Fibroblast of skin of scalp (primary cell): ENCODE measurements around the gene ZNF222. TPM values are rescaled to one million over a fixed set of nuclear protein-coding genes. Genes with fewer than 3 reads are reported as not detected.

Source experiments
- DNase-seq: peaks from one replicate; pipeline ENCODE4 v3.0.0-alpha.2; 2013
- polyA plus RNA-seq, 2 experiments: library from polyadenylated mRNA; unstranded; fragments of 120-200 nt; gene quantifications; one replicate each; pipeline ENCODE4 v1.2.1, GENCODE V29; 2013; ENCODE audit not compliant: insufficient read length in 2 of 2

Gene ZNF222
- polyA plus RNA-seq (2013, experiment 1 of 2; ENCODE audit: insufficient read length): 3.7 TPM
- 4.3 TPM for polyA plus RNA-seq (2013, experiment 2 of 2; ENCODE audit: insufficient read length)

DNA sequence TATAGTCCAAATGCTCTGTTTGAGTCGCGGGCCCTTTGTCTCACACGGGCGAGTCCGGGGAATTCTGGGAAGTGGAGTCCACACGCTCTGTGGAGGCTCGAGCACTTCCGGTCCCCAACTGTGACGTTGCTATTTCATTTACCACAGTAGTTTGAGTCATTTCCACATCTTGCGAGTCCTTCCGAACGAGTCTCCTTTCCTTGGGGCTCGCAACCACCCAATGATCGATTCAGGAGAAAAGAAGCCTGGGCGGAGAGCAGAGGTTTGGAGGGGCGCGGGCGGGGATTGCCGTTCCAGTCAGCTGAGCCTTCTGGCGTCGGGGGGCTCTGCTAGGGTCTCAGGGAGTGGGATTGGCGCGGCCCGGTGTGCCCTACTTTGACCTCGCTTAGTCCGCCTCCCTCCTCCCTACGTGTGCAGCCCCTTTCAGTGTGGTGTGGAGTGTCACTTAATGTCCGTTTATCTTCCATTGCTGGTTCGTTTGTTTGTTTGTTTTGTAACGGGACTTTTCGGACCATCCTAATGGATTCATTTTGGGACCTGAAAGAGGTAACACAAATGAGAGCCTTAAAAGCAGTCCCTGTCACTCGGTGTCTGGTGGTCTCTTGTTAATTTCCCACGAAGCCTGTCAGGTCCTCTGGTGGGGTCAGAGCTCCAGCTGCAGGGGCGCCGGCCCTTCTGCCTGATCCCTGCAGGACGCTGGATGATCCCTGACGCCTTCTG, at the start of gene ZNF222:
Gene ZNF222 (plus strand): TSS at position 163 of the 720 bp plus-strand sequence. CDS start 58 bp downstream, at position 221.
- DNase-seq: peak; percentile 93

DNA sequence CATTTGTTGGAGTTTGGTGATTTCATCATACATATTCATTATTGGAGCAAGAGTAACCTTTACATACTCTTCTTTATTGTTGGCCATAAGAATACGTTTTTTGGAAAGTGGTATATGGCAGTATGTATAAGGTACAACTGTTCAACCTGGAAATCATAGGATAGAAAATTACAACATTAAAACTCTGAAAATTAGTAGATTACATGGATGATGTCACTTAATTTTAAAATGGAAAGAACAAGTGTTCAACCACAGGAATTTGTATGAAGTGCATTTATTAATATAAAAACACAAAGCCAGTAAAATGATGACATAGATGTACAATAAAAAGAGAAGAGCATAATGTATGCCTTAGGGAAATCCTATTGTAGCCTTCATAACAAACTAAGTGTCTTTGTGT, 48.4 kb upstream of the ZNF222 start:
- DNase-seq: no peak

DNA sequence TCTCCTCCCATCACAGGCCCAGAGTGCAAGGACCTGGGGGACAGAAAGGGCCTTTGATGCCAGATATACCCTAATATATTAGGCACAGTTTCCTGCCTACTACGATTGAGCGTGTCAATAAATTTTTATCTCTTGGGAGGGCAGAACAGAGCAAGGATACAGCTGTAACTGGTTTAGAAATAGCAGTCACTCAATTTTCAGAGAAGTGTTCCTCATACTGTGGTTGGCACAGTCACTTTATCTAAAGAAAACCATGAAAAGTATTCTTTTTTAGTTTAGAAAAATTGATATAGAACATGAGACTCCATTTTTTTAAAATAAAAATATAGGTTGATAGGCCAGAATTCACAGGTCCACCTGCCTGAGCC, 41.7 kb upstream of the ZNF222 start:
- no peak for DNase-seq

DNA sequence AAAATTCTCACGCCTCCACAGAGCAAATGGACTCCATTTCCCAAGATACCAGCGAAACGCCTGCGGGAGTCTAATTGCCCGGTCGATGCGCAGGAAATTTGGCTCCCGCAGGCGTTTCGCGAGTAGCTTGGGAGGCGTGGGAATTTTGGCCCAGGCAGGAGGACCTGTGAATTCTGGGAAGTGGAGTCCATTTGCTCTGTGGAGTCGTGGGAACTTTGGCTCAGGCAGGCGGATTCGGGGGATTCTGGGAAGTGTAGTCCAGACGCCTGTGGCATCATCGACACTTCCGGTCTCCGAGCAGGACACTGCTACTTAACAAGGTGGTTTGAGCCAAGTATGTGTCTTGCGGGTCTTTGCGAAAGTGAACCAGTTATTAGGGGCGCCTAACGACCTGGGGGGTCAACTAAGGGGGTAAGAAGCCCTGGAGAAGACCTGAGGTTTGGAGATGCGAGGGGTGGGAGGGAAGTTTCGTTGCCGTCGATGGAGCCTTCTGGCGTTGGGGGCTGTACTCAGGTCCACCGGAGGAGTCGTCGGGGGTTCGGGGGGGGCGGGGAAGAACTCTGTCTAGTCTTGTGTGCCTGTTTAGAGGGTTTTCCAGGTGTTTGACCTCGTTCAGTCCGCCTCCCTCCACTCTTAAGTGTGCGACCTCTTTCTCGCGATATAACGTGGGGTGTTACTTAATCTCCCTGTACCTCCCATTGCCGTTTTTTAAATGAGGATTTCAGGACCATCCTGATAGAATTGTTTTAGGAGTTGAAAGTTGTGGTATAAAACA, 41.1 kb upstream of the ZNF222 start, which contains the start of gene ZNF155:
Gene ZNF155 (plus strand): TSS at position 277 of the 775 bp plus-strand sequence. CDS start 4,356 bp downstream, outside the sequence.
- peak; percentile 99 for DNase-seq

DNA sequence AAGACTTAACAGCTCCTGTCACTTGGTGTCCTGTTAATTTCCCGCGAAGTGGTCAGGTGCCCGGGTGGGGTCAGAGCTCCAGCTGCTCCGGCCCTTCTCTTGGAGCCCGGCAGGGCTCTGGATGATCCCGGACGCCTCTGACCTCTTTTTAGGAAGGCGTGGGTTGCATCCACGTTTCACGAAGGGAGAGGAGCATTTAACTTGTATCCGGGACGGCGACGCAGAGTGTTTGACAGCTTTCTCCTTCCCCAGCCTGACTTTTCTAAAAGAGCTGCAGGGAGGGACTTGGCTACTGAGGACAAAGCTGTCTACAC, 40.5 kb upstream of the ZNF222 start:
- DNase-seq: no peak

DNA sequence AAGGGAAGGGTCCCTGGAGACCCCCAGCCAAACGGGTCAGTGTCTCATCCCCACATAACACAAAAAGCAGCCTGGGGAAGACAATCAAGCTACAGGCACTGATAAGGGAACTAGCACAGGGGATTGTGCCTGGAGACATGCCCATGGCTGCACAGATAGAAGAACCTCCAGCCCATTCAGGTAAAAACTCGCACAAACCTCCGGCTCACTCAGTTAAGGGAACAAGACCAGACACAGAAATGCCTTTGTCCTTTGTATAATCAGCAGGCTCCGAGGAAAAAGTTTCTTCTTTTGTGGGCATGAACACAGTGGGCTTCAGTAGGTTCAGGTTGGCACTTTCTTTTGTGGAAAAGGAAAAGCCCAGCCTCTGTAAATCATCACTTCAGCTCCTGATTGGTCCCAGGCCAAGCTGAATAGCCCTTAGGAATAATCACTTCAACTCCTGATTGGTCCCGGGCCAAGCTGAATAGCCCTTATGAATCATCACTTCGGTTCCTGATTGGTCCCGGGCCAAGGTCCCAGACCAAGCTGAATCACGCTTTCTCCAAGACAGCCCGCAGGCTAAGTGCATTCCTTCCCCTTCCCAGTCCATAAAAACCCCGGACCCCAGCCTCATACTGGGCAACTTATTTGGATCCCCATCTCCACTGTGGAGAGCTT, 27.4 kb upstream of the ZNF222 start:
- peak; percentile 3 for DNase-seq

DNA sequence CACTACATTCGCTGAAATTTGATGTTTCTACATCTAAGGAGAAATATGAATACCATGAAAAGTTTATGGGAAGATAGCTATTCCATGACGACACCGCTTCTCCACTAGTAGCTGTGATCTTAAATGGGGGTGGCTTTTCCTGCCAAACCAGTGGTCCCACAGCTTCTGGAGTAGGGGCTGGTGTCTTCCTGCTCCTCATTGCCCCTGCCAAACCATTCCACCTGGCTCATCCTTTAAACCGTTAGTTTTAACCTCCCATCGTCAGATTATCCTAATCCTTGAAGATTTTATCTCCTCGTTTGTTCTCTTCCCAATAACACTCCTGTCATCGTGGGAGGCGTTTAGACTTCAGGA, 23.0 kb upstream of the ZNF222 start:
- DNase-seq: peak; percentile 14

DNA sequence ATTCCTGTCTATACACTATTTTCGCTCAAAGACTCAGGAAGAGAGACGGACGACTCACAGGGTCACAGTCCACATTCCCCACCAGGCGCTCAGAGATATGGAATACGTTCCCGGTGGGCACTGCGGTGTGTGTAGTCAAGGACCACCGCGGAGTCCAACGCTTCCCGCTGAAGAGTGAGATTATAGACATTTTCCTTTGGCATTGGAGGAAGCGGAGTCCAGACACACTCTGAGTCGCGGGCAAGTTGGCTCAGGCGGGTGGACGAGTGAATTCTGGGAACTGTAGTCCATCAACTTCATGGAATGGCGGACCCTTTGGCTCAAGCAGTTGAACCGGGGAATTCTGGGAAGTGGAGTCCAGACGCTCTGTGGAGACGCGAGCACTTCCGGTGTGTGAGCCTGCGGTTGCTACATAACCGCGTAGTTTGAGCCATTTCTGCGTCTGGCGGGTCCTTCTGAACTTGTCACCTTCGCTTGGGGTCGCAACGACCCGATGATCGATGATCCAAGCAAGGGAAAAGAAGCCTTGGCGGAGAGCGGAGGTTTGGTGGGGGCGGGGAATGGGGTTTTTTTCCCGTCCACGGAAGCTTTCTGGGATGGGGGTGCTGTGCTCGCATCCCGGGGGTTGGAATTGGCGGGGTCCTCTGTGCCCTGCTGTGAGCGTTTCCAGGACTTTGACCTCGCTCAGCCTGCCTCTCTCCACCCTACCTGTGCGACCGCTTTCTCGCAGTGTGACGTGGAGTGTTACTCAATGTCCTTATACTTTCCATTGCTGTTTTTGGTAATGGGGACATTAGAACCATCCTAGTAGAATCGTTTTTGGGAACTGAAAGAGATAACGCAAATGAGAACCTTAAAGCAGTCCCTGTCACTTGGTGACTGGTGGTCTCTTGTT, 22.4 kb upstream of the ZNF222 start, which contains the start of gene ZNF230:
Gene ZNF230 (plus strand): TSS at position 392 of the 895 bp plus-strand sequence. CDS start 4,122 bp downstream, outside the sequence.
- peak; percentile 96 for DNase-seq

DNA sequence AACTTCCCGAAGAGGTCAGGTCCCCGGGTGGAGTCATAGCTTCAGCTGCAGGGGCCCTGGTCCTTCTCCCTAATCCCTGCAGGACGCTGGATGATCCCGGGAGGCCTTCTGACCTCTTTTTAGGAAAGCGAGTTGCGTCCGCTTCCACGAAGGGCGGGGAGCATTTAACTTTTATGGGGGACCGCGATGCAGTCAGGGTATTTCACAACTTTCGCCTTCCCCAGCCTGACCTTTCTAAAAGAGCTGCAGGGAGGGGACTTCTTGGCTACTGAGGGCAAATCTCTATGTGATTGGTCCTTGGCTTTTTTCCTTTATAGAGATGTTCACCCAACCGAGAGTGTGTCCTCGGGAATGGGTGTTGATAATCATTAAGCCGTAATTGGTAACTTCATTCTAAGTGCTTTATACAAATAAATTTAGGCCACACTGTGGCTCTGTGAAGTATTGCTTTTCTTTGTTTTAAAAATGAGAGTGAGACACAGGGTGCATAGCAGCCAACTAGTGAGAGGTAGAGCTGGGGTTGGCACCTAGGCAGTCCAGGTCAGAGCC, 21.6 kb upstream of the ZNF222 start:
- DNase-seq: no peak

DNA sequence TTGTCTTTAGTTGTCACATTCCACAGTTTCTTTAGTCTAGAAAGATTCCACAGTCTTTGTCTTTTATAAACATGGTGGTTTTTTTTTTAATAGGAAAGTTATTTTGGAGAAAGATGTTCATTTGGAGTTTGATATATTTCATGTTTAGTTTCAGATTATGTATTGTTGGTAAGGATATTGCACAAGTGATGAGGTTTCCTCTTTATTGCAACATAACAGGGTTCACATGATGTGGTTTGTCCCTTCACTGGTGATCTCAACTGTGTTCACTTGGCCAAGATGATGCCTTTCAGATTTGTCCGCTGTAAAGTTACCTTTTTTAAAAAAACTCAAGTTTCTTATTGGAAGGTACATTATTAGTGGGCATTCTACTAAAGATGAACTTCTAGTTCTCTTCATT, 19.2 kb upstream of the ZNF222 start:
- no peak for DNase-seq

DNA sequence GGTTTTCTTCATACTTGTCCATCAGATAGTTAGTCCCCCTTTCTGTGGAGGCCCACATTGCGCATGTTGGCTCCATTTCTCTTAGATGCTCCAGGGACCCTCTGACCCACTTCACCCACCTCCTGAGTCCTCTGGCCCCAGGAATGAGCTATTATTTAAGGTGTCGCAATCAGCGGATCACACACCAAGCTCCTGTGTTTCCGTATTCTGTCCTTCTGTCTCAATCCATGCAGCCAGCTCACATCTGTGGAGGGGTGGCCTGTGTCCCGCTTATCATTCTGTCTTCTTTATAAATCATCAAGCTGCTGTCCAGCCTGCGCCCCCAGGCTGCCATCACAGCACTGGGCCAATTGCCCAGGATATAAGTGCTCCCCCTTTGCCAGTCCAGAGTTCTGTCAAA, 17.7 kb upstream of the ZNF222 start:
- DNase-seq: no peak

DNA sequence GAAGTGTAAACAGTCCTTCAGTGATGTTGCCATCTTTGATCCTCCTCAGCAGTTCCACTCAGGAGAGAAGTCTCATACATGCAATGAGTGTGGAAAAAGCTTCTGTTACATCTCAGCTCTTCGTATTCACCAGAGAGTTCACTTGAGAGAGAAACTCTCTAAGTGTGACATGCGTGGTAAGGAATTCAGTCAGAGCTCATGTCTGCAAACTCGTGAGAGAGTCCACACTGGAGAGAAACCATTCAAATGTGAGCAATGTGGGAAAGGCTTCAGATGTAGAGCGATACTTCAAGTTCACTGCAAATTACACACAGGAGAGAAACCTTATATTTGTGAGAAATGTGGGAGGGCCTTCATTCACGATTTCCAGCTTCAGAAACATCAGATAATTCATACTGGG, 14.7 kb upstream of the ZNF222 start:
- DNase-seq: no peak

DNA sequence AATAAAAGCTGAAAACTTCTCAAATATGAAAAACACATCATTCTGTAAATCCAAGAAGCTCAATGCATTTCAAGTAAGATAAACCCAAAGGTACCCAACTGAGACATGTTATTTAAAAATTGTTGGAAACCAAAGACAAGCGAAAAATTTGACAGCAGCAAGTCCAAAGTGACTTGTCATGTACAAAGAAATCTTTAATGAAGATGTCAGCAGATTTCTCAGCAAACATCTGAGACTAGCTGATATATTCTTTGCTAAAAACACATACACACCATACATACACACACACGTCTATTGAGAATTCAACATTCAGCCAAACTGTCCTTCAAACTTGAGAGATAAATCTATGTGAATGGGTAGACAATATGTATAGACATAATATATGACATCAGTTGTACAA, 5.7 kb upstream of the ZNF222 start:
- no peak for DNase-seq

DNA sequence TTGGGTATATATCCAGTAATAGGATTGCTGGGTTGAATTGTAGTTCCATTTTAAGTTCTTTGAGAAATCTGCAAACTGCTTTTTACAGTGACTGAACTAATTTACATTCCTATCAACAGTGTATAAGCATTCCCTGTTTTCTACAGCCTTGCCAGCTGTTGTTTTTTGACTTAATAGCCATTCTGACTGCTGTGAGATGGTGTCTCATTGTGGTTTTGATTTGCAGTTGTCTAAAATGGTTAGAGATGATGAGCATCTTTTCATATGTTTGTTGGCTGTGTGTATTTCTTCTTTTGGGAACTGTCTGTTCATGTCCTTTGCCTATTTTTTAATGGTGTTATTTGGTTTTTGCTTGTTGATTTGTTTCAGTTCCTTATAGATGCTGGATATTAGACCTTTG, 4.0 kb upstream of the ZNF222 start:
- DNase-seq: no peak

DNA sequence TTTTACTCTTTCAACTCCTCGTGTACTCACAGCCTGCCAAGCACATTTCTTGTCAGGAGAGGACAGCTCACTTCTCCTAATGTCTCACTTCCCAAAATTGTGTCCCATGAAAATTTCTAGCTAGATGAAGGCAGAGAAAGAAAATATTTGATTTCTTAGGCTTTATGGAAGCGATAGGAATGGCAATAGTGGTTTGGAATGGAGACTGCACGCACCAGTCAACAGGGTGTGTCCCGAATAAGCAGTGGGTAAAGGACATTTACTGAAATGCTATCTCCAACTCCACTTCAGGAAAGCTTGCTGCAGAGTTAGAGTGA, 321 bp upstream of the ZNF222 start:
- DNase-seq: no peak

DNA sequence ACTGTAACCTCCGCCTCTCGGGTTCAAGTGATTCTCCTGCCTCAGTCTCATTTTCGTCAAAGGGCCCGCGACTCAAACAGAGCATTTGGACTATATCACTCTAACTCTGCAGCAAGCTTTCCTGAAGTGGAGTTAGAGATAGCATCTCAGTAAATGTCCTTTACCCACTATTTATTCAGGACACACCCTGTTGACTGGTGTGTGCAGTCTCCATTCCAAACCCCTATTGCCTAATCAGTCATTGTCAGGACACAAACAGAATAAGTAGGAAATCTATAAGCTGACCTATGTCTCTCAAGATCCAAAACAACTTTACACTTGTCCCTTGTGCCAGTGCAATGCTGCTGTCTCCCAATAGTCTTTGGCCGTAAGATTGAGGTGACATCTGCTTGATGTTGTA, 1.4 kb downstream of the ZNF222 start:
- DNase-seq: no peak

DNA sequence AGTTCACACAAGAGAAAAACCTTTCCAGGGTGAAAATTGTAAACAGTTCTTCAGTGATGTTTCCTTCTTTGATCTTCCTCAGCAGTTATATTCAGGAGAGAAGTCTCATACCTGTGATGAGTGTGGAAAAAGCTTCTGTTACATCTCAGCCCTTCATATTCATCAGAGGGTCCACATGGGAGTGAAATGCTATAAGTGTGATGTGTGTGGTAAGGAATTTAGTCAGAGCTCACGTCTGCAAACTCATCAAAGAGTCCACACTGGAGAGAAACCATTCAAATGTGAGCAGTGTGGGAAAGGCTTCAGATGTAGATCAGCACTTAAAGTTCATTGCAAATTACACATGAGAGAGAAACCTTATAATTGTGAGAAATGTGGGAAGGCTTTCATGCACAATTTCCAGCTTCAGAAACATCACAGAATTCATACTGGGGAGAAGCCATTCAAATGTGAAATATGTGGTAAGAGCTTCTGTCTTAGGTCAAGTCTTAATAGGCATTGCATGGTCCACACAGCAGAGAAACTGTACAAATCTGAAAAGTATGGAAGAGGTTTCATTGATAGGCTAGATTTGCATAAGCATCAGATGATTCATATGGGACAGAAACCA, 6.9 kb downstream of the ZNF222 start:
- no peak for DNase-seq

DNA sequence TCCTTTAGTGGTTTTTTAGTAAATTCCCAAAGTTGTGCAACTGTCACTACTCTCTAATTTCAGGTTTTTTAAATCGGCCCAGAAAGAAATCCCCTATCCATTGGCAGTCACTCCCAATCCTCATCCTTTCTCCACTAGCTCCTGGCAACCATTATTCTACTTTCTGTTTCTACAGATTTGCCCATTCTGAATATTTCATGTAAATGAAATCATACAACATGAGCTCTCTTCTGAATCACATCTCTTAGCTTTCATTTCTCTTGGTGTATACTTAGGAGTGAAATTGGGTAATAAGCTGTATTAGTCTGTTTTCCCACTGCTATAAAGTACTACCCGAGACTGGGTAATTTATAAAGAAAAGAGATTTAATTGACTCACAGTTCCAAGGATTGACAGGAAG, 17.0 kb downstream of the ZNF222 start:
- DNase-seq: no peak

DNA sequence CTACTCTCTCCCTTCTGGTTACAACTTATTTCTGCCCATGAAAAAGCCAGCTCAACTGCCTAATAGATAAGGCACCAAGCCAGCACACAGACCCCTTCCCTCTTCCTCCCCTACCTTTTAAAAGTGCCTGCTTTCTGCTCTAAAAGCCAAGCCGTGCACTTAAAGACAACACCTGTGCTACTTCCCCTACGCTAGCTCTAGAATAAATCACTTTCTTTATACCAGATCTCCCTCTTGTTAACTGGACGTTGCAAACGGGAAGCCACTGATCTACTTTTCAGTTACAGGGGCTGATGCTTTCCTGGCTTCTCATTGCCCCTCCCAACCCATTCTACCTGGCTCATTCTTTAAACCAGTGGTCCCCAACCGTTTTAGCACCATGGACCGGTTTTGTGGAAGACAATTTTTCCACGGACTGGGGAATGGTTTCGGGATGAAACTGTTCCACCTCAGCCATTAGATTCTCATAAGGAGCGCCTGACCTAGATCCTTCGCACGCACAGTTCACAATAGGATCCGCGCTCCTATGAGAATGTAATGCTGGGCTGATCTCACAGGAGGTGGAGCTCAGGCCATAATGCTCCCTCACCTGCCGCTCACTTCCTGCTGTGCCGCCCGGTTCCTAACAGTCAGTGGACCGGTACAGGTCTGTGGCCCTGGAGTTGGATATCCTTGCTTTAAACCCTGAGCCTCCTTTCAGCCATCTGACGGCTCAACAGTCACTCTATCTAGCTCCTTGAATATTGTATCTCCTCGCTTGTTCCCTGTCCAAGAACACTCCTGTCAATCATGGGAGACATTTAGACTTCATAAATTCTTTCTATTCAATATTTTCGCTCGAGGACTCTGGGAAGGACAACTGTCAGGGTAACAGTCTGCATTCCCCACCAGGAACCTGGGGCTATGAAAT, 25.8 kb downstream of the ZNF222 start:
- no peak for DNase-seq

DNA sequence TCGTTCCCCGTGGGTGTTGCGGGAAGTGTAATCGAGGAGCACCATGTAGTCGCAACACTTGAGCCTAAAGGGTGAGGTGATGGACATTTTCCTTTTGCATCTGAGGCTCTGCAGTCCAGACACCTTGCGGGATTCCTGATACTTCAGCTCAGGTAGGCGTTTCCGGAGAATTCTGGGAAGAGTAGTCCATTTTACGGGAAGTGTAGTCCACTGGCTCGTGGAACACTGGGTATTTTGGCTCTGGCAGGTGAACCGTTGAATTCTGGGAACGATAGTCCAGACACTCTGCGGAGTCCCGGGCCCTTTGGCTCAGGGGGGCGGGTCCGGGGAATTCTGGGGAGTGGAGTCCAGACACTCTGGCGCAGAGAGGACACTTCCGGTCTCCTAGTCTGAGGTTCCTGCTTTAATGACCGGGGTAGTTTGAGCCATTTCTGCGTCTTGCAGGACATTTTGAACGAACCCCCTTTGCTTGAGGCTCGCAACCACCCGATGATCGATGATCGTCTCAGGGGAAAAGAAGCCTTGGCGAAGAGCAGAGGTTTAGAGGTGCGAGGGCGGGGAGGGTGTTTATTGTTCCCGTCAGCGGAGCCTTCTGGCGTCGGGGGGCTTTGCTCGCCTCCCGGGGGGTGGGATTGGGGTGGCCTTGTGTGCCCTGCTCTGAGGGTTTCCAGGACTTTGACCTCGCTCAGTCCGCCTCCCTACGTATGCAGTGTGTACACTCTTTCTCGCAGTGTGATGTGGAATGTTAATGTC, 26.6 kb downstream of the ZNF222 start, which contains the start of gene ZNF223:
Gene ZNF223 (plus strand): TSS at position 387 of the 753 bp plus-strand sequence. CDS start 3,141 bp downstream, outside the sequence.
- peak; percentile 96 for DNase-seq
